IMR-90 (cell line): ENCODE results near the gene PCDHA12. TPM values are rescaled to one million over a fixed set of nuclear protein-coding genes. Genes with fewer than 3 reads are reported as not detected.

Source experiments
- ATAC-seq: fragments of 200-7000 bp; cut with Tn5 transposase; 2 replicates; pipeline ENCODE4 v1.9.1; 2020; ENCODE audit warnings: low read depth, mild to moderate bottlenecking, moderate library complexity
- BruUV-seq: library from RNA; stranded (reverse); fragments of 400-500 nt; replicated peaks from 2 replicates; lab custom pipeline; 2021; lab: Mats Ljungman, UMichigan
- CTCF ChIA-PET: fragments of 300-600 bp; formaldehyde crosslinking; extraction: SDS; loops from one replicate; lab custom pipeline; 2021; ENCODE audit warnings: antibody characterized with exemption; lab: Yijun Ruan, JAX
- POLR2A ChIA-PET: fragments of 300-600 bp; sonication (Branson Sonifier 250); formaldehyde crosslinking; loops from one replicate; lab custom pipeline; 2022; ENCODE audit warnings: antibody characterized with exemption; ENCODE audit not compliant: unreplicated experiment; lab: Charles Lee
- DNase-seq: peaks from one replicate; pipeline ENCODE4 v3.0.0; 2013
- H2AFZ ChIP-seq: replicated peaks from 2 replicates; pipeline ENCODE3; 2013; ENCODE audit warnings: low read length, mild to moderate bottlenecking; ENCODE audit not compliant: poor library complexity
- H2AK5ac ChIP-seq: 2 replicates; pipeline ENCODE4 v1.6.1; 2013; ENCODE audit warnings: low read depth, low read length, inconsistent platforms
- H2AK9ac ChIP-seq: replicated peaks from 2 replicates; pipeline ENCODE3; 2013; ENCODE audit warnings: mild to moderate bottlenecking, low read depth, low read length, moderate library complexity; ENCODE audit not compliant: poor library complexity
- H2BK120ac ChIP-seq: 2 replicates; pipeline ENCODE4 v1.6.1; 2013; ENCODE audit warnings: low read depth, low read length, inconsistent platforms
- H2BK15ac ChIP-seq: 3 replicates; pipeline ENCODE4 v1.6.1; 2013; ENCODE audit warnings: low read depth, low read length, inconsistent platforms
- H2BK20ac ChIP-seq: 2 replicates; pipeline ENCODE4 v1.6.1; 2013; ENCODE audit warnings: low read depth, mild to moderate bottlenecking, inconsistent platforms, low read length, moderate library complexity
- H2BK5ac ChIP-seq: 2 replicates; pipeline ENCODE4 v1.6.1; 2013; ENCODE audit warnings: mild to moderate bottlenecking, low read depth, low read length, inconsistent platforms; ENCODE audit not compliant: poor library complexity, severe bottlenecking
- H3K14ac ChIP-seq: replicated peaks from 2 replicates; pipeline ENCODE4 v1.6.1; 2013; ENCODE audit warnings: low read depth, low read length, inconsistent platforms
- H3K18ac ChIP-seq: 2 replicates; pipeline ENCODE4 v1.6.1; 2013; ENCODE audit warnings: low read depth, low read length, control low read depth
- H3K23ac ChIP-seq: 2 replicates; pipeline ENCODE4 v1.6.1; 2013; ENCODE audit warnings: low read depth, low read length, inconsistent platforms
- H3K27ac ChIP-seq: 2 replicates; pipeline ENCODE4 v1.5.1; 2013; ENCODE audit warnings: mild to moderate bottlenecking, control low read depth, low read length; ENCODE audit not compliant: insufficient read depth
- H3K27me3 ChIP-seq: 2 replicates; pipeline ENCODE4 v1.6.1; 2013; ENCODE audit warnings: low read length; ENCODE audit not compliant: control insufficient read depth, insufficient read depth
- H3K36me3 ChIP-seq: 2 replicates; pipeline ENCODE4 v1.6.1; 2013; ENCODE audit warnings: low read length, mixed read lengths; ENCODE audit not compliant: control insufficient read depth, insufficient read depth
- H3K4ac ChIP-seq: 2 replicates; pipeline ENCODE4 v1.6.1; 2013; ENCODE audit warnings: low read depth, low read length, inconsistent platforms
- H3K4me1 ChIP-seq: 2 replicates; pipeline ENCODE4 v1.6.1; 2013; ENCODE audit warnings: low read length, mixed read lengths; ENCODE audit not compliant: control insufficient read depth, insufficient read depth
- H3K4me2 ChIP-seq: 2 replicates; pipeline ENCODE4 v1.6.1; 2013; ENCODE audit warnings: low read depth, mild to moderate bottlenecking, control low read depth, low read length, moderate library complexity
- H3K4me3 ChIP-seq: 2 replicates; pipeline ENCODE4 v1.5.1; 2013; ENCODE audit warnings: low read depth, mild to moderate bottlenecking, control low read depth, low read length, moderate library complexity; ENCODE audit not compliant: insufficient read depth
- H3K56ac ChIP-seq: 2 replicates; pipeline ENCODE4 v1.6.1; 2013; ENCODE audit warnings: low read length, inconsistent platforms; ENCODE audit not compliant: insufficient read depth; ENCODE audit errors: extremely low read depth
- H3K79me1 ChIP-seq, 2 experiments: 2 replicates each; pipeline ENCODE4 v1.6.1; 2013; ENCODE audit warnings: low read length in 2 of 2, inconsistent platforms in 1 of 2, low read depth in 1 of 2
- H3K9ac ChIP-seq: 2 replicates; pipeline ENCODE4 v1.6.1; 2013; ENCODE audit warnings: low read depth, low read length, control low read depth
- H3K9me1 ChIP-seq: 2 replicates; pipeline ENCODE4 v1.6.1; 2013; ENCODE audit warnings: low read length, inconsistent platforms; ENCODE audit not compliant: insufficient read depth
- H3K9me3 ChIP-seq: 2 replicates; pipeline ENCODE4 v1.6.1; 2013; ENCODE audit warnings: low read length; ENCODE audit not compliant: control insufficient read depth, insufficient read depth
- H4K20me1 ChIP-seq: 2 replicates; pipeline ENCODE4 v1.6.1; 2013; ENCODE audit warnings: low read length, inconsistent platforms; ENCODE audit not compliant: insufficient read depth
- H4K5ac ChIP-seq: 2 replicates; pipeline ENCODE4 v1.6.1; 2013; ENCODE audit warnings: mild to moderate bottlenecking, low read depth, low read length, control low read depth
- H4K8ac ChIP-seq, 2 experiments: 2 replicates each; pipeline ENCODE4 v1.6.1; 2013; ENCODE audit warnings: low read depth in 2 of 2, low read length in 2 of 2, control low read depth in 1 of 2, inconsistent platforms in 1 of 2
- H4K91ac ChIP-seq: 2 replicates; pipeline ENCODE4 v1.6.1; 2013; ENCODE audit warnings: low read depth, low read length, inconsistent platforms; ENCODE audit not compliant: insufficient read depth
- BHLHE40 ChIP-seq: fragments of 150-350 bp; IDR thresholded peaks from 2 replicates; pipeline ENCODE4 v1.6.1; 2016; ENCODE audit warnings: mild to moderate bottlenecking, low read depth, low read length
- CHD1 ChIP-seq: IDR thresholded peaks from 2 replicates; pipeline ENCODE4 v1.6.1; 2012; ENCODE audit warnings: low read depth, low read length, improper control_type of control experiment
- FOS ChIP-seq: fragments of 150-350 bp; IDR thresholded peaks from 2 replicates; pipeline ENCODE4 v1.6.1; 2016; ENCODE audit warnings: low read depth, low read length
- MAZ ChIP-seq: IDR thresholded peaks from 2 replicates; pipeline ENCODE4 v1.6.1; 2012; ENCODE audit warnings: low read depth, mild to moderate bottlenecking, low read length, improper control_type of control experiment, moderate library complexity, borderline replicate concordance
- MXI1 ChIP-seq: IDR thresholded peaks from 2 replicates; pipeline ENCODE4 v1.6.1; 2012; ENCODE audit warnings: low read depth, mild to moderate bottlenecking, low read length, moderate library complexity, borderline replicate concordance
- NFE2L2 ChIP-seq: fragments of 150-350 bp; IDR thresholded peaks from 2 replicates; pipeline ENCODE4 v1.6.1; 2016; ENCODE audit warnings: low read depth, mild to moderate bottlenecking, low read length
- POLR2A ChIP-seq: IDR thresholded peaks from 2 replicates; pipeline ENCODE4 v1.6.1; 2012; ENCODE audit warnings: mild to moderate bottlenecking, low read depth, low read length
- RAD21 ChIP-seq: IDR thresholded peaks from 2 replicates; pipeline ENCODE4 v1.6.1; 2012; ENCODE audit warnings: low read length, improper control_type of control experiment
- SMC3 ChIP-seq: fragments of 150-350 bp; IDR thresholded peaks from 2 replicates; pipeline ENCODE4 v1.6.1; 2016; ENCODE audit warnings: low read depth, mild to moderate bottlenecking, antibody characterized with exemption, low read length, moderate library complexity
- WGBS, 2 experiments: methylation state at CpG; one replicate each; pipeline versions ENCODE4 v1.1.5 to v1.1.7; 2013; ENCODE audit warnings: missing lambda C conversion rate in 2 of 2; ENCODE audit not compliant: insufficient read length in 1 of 2; ENCODE audit errors: extremely low coverage in 2 of 2; 5-methylcytosine and 5-hydroxymethylcytosine counted together
- dilution Hi-C: fragments of 300-500 bp; cut with HindIII; formaldehyde crosslinking; loops from one replicate; pipeline ENCODE4 v1.14.3; 2018; ENCODE audit warnings: low sequenced_read_pairs; ENCODE audit not compliant: unreplicated experiment
- in situ Hi-C: fragments of 300-500 bp; cut with MboI; formaldehyde crosslinking; loops from 3 replicates; pipeline ENCODE4 v1.14.3; 2019; ENCODE audit warnings: low sequenced_read_pairs, inconsistent platforms, mixed read lengths
- intact Hi-C: fragments of 100-400 bp; cut with micrococcal nuclease; formaldehyde crosslinking; loops from 2 replicates; pipeline ENCODE4 v1.10.0; 2022
- polyA plus RNA-seq, 3 experiments: library from polyadenylated mRNA; depleted of rRNA; stranded (reverse); fragments of >200 nt; gene quantifications; 2 replicates each; pipeline ENCODE4 v1.2.3, GENCODE V29; 2012; ENCODE audit warnings: low replicate concordance in 1 of 3
- total RNA-seq: library from RNA; depleted of rRNA; stranded (reverse); fragments of >200 nt; gene quantifications from 2 replicates; pipeline ENCODE4 v1.2.3, GENCODE V29; 2012
- TF ChIP-seq, protein P1 (sequence below): fragments of 150-350 bp; IDR thresholded peaks from 2 replicates; pipeline ENCODE4 v1.6.1; 2016; ENCODE audit warnings: low read depth, mild to moderate bottlenecking, low read length, moderate library complexity, borderline replicate concordance
- TF ChIP-seq, protein P2 (sequence below): conservative IDR thresholded peaks from 2 replicates; pipeline ENCODE4 v1.5.1; 2012; ENCODE audit warnings: mild to moderate bottlenecking, low read depth, low read length, improper control_type of control experiment

The PCDHA12 gene
- total and polyA plus RNA-seq, 2 of the 4 experiments (the other 2 are of a cell fraction): not detected

DNA sequence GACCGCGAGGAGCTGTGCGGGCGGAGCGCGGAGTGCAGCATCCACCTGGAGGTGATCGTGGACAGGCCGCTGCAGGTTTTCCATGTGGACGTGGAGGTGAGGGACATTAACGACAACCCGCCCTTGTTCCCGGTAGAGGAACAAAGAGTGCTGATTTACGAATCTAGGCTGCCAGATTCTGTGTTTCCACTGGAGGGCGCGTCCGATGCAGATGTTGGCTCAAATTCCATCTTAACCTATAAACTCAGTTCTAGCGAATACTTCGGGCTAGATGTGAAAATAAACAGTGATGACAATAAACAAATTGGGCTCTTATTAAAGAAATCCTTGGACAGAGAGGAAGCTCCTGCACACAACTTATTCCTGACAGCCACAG, 46.8 kb upstream of the PCDHA12 start:
- no peak for ATAC-seq
- Histone ChIP-seq H3K79me1 (no peaks in the 10 kb centered on the region), H3K27me3 (no peaks in the 10 kb centered on the region), H3K56ac (no peak overlapping the region), H3K4ac (no peak overlapping the region), H2BK5ac (no peak overlapping the region), H3K14ac (no peak overlapping the region), H4K20me1 (no peaks in the 10 kb centered on the region), H2BK120ac (no peak overlapping the region), H3K9ac (no peak overlapping the region), H2AK9ac (no peak overlapping the region), H3K4me2 (no peak overlapping the region), H3K27ac (no peak overlapping the region), H3K23ac (no peak overlapping the region), H4K8ac (no peak overlapping the region), H2AK5ac (no peak overlapping the region), H4K91ac (no peak overlapping the region), H3K9me3 (peaks cover 12% of the 10 kb centered on the region), H2BK20ac (no peak overlapping the region), H3K36me3 (no peaks in the 10 kb centered on the region), H2AFZ (no peak overlapping the region), H4K5ac (no peak overlapping the region), H2BK15ac (no peak overlapping the region), H3K9me1 (no peaks in the 10 kb centered on the region), H3K4me3 (no peak overlapping the region), H3K18ac (no peak overlapping the region), H3K4me1 (no peaks in the 10 kb centered on the region)
- intact Hi-C loops: no loop called here
- dilution Hi-C loops: no loop called here
- no peak for DNase-seq
- ChIA-PET POLR2A (no interaction called here), CTCF (no interaction called here)
- BruUV-seq: no TSS peak
- in situ Hi-C loops: no loop called here
- no CpG with 5 or more reads among the region's 18 CpGs for WGBS, 2 experiments
- TF ChIP-seq, protein P1, sequence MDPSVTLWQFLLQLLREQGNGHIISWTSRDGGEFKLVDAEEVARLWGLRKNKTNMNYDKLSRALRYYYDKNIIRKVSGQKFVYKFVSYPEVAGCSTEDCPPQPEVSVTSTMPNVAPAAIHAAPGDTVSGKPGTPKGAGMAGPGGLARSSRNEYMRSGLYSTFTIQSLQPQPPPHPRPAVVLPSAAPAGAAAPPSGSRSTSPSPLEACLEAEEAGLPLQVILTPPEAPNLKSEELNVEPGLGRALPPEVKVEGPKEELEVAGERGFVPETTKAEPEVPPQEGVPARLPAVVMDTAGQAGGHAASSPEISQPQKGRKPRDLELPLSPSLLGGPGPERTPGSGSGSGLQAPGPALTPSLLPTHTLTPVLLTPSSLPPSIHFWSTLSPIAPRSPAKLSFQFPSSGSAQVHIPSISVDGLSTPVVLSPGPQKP: no peak
- TF ChIP-seq MXI1 (no peak), CHD1 (no peak), RAD21 (no peak), FOS (no peak), BHLHE40 (no peak), SMC3 (no peak), NFE2L2 (no peak), POLR2A (no peak), MAZ (no peak)
- TF ChIP-seq, protein P2, sequence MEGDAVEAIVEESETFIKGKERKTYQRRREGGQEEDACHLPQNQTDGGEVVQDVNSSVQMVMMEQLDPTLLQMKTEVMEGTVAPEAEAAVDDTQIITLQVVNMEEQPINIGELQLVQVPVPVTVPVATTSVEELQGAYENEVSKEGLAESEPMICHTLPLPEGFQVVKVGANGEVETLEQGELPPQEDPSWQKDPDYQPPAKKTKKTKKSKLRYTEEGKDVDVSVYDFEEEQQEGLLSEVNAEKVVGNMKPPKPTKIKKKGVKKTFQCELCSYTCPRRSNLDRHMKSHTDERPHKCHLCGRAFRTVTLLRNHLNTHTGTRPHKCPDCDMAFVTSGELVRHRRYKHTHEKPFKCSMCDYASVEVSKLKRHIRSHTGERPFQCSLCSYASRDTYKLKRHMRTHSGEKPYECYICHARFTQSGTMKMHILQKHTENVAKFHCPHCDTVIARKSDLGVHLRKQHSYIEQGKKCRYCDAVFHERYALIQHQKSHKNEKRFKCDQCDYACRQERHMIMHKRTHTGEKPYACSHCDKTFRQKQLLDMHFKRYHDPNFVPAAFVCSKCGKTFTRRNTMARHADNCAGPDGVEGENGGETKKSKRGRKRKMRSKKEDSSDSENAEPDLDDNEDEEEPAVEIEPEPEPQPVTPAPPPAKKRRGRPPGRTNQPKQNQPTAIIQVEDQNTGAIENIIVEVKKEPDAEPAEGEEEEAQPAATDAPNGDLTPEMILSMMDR: no peak
